C4-2B (cell line): ENCODE results near the gene TMEM184A.
A peak's percentile ranks its signal among the peaks of the same experiment; 100 is the strongest.

Experiments
- H3K27ac ChIP-seq: fragments of 450-650 bp; 2 replicates; pipeline ENCODE4 v1.5.1; 2017
- CTCF ChIP-seq: fragments of 450-650 bp; conservative IDR thresholded peaks from 2 replicates; pipeline ENCODE4 v1.5.1; 2017; ENCODE audit warnings: mild to moderate bottlenecking
- ZFX ChIP-seq: fragments of 450-650 bp; IDR thresholded peaks from 2 replicates; pipeline ENCODE4 v1.6.1; 2017

Gene TMEM184A

GRCh38 chr7:1534330-1535099 is 21.5 kb downstream of the TMEM184A start:
- peak overlapping the region; percentile 89 for H3K27ac ChIP-seq
- no peak for TF ChIP-seq CTCF
- no peak for TF ChIP-seq ZFX

DNA sequence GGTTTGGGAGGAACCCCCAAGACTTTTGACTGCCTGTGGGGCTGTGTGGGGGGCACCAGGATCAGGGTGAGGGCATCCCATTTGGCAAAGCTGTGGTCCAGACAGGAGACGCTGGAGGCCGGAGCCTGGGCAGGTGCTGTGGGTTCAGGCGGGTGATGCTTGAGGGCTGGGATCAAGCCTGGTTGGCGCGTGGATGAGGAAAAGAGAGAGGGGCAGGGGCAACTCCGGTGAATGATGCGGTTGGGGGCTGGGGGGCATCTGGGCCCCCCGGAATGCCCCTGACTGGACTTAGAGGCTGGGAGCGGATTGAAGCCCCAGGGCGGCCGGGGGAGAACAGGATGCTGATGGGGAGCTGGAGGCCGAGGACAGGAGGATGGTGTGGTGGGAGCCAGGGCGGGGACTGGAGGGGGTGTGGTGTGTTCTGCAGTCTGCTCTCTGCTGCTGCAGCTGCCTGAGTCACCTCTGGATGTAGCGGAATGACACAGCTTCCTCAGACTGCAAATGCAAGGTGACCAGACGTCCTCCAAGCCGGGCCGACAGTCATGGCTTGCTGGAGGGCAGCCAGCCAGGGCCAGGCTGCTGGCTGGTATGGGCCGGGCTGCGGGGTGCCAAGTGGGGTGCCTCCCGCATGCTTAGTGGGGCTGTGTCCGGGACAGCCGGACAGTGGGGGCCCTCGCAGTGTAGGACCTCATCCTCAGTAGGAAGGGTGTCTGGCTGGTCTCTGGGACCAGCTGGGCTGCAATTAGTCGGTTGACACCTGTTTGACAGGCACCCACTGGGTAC is 22.3 kb downstream of the TMEM184A start:
- TF ChIP-seq CTCF (no peak), ZFX (no peak)
- H3K27ac ChIP-seq: peak overlapping the region; percentile 89

GRCh38 chr7:1533255-1533546 is 22.8 kb downstream of the TMEM184A start:
- peak overlapping the region; percentile 89 for H3K27ac ChIP-seq
- TF ChIP-seq ZFX (no peak), CTCF (no peak)

GRCh38 chr7:1532456-1533254 is 23.4 kb downstream of the TMEM184A start:
- TF ChIP-seq CTCF (no peak), ZFX (no peak)
- H3K27ac ChIP-seq: peak overlapping the region; percentile 89

- peak overlapping the region; percentile 89 for H3K27ac ChIP-seq
- TF ChIP-seq CTCF (no peak), ZFX (no peak)
Measured at GRCh38 chr7:1531979-1532455, 24.0 kb downstream of the TMEM184A start.

DNA sequence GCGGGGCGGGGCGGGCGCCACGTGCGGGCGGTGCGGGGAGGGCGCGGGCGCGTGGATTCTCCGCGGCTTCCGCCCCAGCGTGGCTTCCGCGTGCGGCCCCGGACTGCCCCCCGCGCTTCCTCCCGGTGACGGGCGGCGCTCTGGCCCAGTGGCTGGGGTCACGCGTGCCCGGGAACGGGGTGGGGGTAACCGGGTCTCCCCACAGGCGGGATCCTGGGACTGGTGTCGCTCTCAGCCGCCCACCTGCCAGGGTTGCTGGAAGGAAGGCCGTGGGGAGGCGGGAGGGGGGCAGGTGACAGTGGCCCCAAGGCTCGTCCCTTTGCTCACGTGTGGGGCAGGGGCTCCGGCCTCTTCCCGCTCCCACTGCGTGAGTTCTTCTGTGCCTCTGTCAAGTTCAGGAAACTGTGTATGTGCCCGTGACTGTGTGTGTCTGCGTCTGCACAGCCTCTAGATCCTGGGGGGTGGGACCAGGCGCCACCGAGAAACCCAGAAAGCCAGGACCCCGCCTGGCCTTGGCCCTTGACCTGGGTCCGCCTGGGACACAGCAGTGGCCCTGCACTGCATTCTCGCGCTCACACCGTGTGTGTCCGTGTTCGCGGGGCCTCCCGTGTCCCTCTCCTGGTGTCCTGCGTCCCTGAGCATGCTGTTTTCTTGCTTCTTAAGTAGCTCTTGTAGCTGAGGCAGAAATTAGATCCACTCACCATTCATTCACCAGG is 24.6 kb downstream of the TMEM184A start:
- peak overlapping the region; percentile 89 for H3K27ac ChIP-seq
- TF ChIP-seq ZFX: no peak

DNA sequence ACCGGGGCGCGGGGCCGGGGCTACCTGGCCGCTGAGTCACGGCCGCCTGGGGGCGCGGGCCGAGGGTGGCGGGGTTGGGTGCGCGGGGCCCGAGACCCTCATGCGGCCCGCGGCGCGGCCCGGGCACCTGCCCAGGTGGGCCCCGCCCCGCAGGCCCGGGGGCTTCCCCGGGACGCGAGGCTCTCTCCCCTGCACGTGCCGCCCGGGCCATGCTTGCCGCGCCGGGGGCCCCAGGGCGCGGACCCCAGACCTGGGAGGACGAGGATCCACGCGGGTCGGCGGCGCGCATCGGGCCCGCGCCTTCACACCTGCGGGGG is 25.1 kb downstream of the TMEM184A start:
- TF ChIP-seq ZFX: peak; percentile 55; the same call in 1 of the 2 replicates
- TF ChIP-seq CTCF: no peak
- peak overlapping the region; percentile 89 for H3K27ac ChIP-seq
